ENCODE measurements around the gene MON1B. TPM values are rescaled to one million over a fixed set of nuclear protein-coding genes. Genes with fewer than 3 reads are reported as not detected.
"Not testable (repeated sequence)": the region's sequence is repeated elsewhere in the genome, so short reads cannot be mapped to it uniquely, and the experiment has no call there.

MON1B gene
- 13.7 and 15.7 TPM in 2 replicates for total RNA-seq (2012; rRNA removed)

- H3K4me2 ChIP-seq (ENCODE audit: low read length): peak within 1 kb of the TSS; percentile 92
- peak within 1 kb of the TSS; percentile 95 for H3K4me3 ChIP-seq (ENCODE audit: low read length)
- H3K9ac ChIP-seq (ENCODE audit: low read depth, low read length): peak within 1 kb of the TSS; percentile 94
- no peaks in the 10 kb centered on the region for H3K9me3 ChIP-seq (replicated peaks; ENCODE audit: low read length)
- peaks cover 9% of the 10 kb centered on the region for H3K4me1 ChIP-seq (ENCODE audit: control insufficient read depth, insufficient read depth, low read length)
- H3K36me3 ChIP-seq (ENCODE audit: insufficient read depth, low read length): peaks cover 19% of the 10 kb centered on the region
- H3K27me3 ChIP-seq (ENCODE audit: control insufficient read depth, insufficient read depth, low read length): no peaks in the 10 kb centered on the region
These were observed at the start of gene MON1B for GRCh38 chr16:77190478-77191258. Gene MON1B (plus strand): TSS chr16:77191190. CDS start chr16:77191486, 296 bp downstream.

- Histone ChIP-seq H3K9me3 (replicated peaks; ENCODE audit: low read length) (no peaks in the 10 kb centered on the region), H3K36me3 (ENCODE audit: insufficient read depth, low read length) (no peaks in the 10 kb centered on the region), H3K4me3 (ENCODE audit: low read length) (no peak overlapping the region), H3K9ac (ENCODE audit: low read depth, low read length) (no peak overlapping the region), H3K4me2 (ENCODE audit: low read length) (no peak overlapping the region), H3K27me3 (ENCODE audit: control insufficient read depth, insufficient read depth, low read length) (no peaks in the 10 kb centered on the region), H3K4me1 (ENCODE audit: control insufficient read depth, insufficient read depth, low read length) (no peaks in the 10 kb centered on the region)
These were observed 47.6 kb upstream of the MON1B start for GRCh38 chr16:77143364-77143763.

GRCh38 chr16:77148121-77148520 is 42.9 kb upstream of the MON1B start:
- Histone ChIP-seq H3K9ac (ENCODE audit: low read depth, low read length) (no peak overlapping the region), H3K4me2 (ENCODE audit: low read length) (no peak overlapping the region), H3K4me3 (ENCODE audit: low read length) (no peak overlapping the region), H3K9me3 (replicated peaks; ENCODE audit: low read length) (no peaks in the 10 kb centered on the region), H3K4me1 (ENCODE audit: control insufficient read depth, insufficient read depth, low read length) (no peaks in the 10 kb centered on the region), H3K36me3 (ENCODE audit: insufficient read depth, low read length) (no peaks in the 10 kb centered on the region), H3K27me3 (ENCODE audit: control insufficient read depth, insufficient read depth, low read length) (no peaks in the 10 kb centered on the region)

- H3K27me3 ChIP-seq (ENCODE audit: control insufficient read depth, insufficient read depth, low read length): no peaks in the 10 kb centered on the region
- H3K4me2 ChIP-seq (ENCODE audit: low read length): no peak overlapping the region
- H3K36me3 ChIP-seq (ENCODE audit: insufficient read depth, low read length): no peaks in the 10 kb centered on the region
- H3K9me3 ChIP-seq (replicated peaks; ENCODE audit: low read length): no peaks in the 10 kb centered on the region
- H3K4me1 ChIP-seq (ENCODE audit: control insufficient read depth, insufficient read depth, low read length): no peaks in the 10 kb centered on the region
- no peak overlapping the region for H3K4me3 ChIP-seq (ENCODE audit: low read length)
- no peak overlapping the region for H3K9ac ChIP-seq (ENCODE audit: low read depth, low read length)
These were observed 33.5 kb upstream of the MON1B start for GRCh38 chr16:77157346-77158058.

- no peak overlapping the region for H3K4me2 ChIP-seq (ENCODE audit: low read length)
- no peaks in the 10 kb centered on the region for H3K9me3 ChIP-seq (replicated peaks; ENCODE audit: low read length)
- no peaks in the 10 kb centered on the region for H3K27me3 ChIP-seq (ENCODE audit: control insufficient read depth, insufficient read depth, low read length)
- H3K9ac ChIP-seq (ENCODE audit: low read depth, low read length): no peak overlapping the region
- no peaks in the 10 kb centered on the region for H3K36me3 ChIP-seq (ENCODE audit: insufficient read depth, low read length)
- no peaks in the 10 kb centered on the region for H3K4me1 ChIP-seq (ENCODE audit: control insufficient read depth, insufficient read depth, low read length)
- no peak overlapping the region for H3K4me3 ChIP-seq (ENCODE audit: low read length)
These were observed 32.7 kb upstream of the MON1B start for GRCh38 chr16:77158293-77158692.

GRCh38 chr16:77165006-77165405 is 26.0 kb upstream of the MON1B start:
- H3K36me3 ChIP-seq (ENCODE audit: insufficient read depth, low read length): no peaks in the 10 kb centered on the region
- H3K4me1 ChIP-seq (ENCODE audit: control insufficient read depth, insufficient read depth, low read length): no peaks in the 10 kb centered on the region
- H3K9me3 ChIP-seq (replicated peaks; ENCODE audit: low read length): no peaks in the 10 kb centered on the region
- H3K27me3 ChIP-seq (ENCODE audit: control insufficient read depth, insufficient read depth, low read length): peaks cover 13% of the 10 kb centered on the region
- H3K4me3 ChIP-seq (ENCODE audit: low read length): no peak overlapping the region
- H3K4me2 ChIP-seq (ENCODE audit: low read length): no peak overlapping the region
- H3K9ac ChIP-seq (ENCODE audit: low read depth, low read length): no peak overlapping the region

- H3K36me3 ChIP-seq (ENCODE audit: insufficient read depth, low read length); H3K9me3 ChIP-seq (replicated peaks; ENCODE audit: low read length); H3K4me2 ChIP-seq (ENCODE audit: low read length); H3K4me1 ChIP-seq (ENCODE audit: control insufficient read depth, insufficient read depth, low read length); H3K9ac ChIP-seq (ENCODE audit: low read depth, low read length); H3K4me3 ChIP-seq (ENCODE audit: low read length): not testable (repeated sequence)
- H3K27me3 ChIP-seq (ENCODE audit: control insufficient read depth, insufficient read depth, low read length): peaks cover 17% of the 10 kb centered on the region
These were observed 25.3 kb upstream of the MON1B start for GRCh38 chr16:77165536-77166236.

GRCh38 chr16:77166726-77167125 is 24.3 kb upstream of the MON1B start:
- no peak overlapping the region for H3K4me3 ChIP-seq (ENCODE audit: low read length)
- H3K36me3 ChIP-seq (ENCODE audit: insufficient read depth, low read length): no peaks in the 10 kb centered on the region

GRCh38 chr16:77168901-77169300 is 22.1 kb upstream of the MON1B start:
- Histone ChIP-seq H3K4me2 (ENCODE audit: low read length) (no peak overlapping the region), H3K9ac (ENCODE audit: low read depth, low read length) (no peak overlapping the region), H3K27me3 (ENCODE audit: control insufficient read depth, insufficient read depth, low read length) (peaks cover 20% of the 10 kb centered on the region), H3K9me3 (replicated peaks; ENCODE audit: low read length) (no peaks in the 10 kb centered on the region), H3K4me1 (ENCODE audit: control insufficient read depth, insufficient read depth, low read length) (no peaks in the 10 kb centered on the region), H3K4me3 (ENCODE audit: low read length) (no peak overlapping the region), H3K36me3 (ENCODE audit: insufficient read depth, low read length) (no peaks in the 10 kb centered on the region)

More at GRCh38 chr16:77166726-77167125, 24.3 kb upstream of the MON1B start:
- H3K9me3 ChIP-seq (replicated peaks; ENCODE audit: low read length): no peaks in the 10 kb centered on the region
- H3K27me3 ChIP-seq (ENCODE audit: control insufficient read depth, insufficient read depth, low read length): peaks cover 20% of the 10 kb centered on the region
- no peaks in the 10 kb centered on the region for H3K4me1 ChIP-seq (ENCODE audit: control insufficient read depth, insufficient read depth, low read length)
- H3K4me2 ChIP-seq (ENCODE audit: low read length): no peak overlapping the region
- no peak overlapping the region for H3K9ac ChIP-seq (ENCODE audit: low read depth, low read length)

- H3K27me3 ChIP-seq (ENCODE audit: control insufficient read depth, insufficient read depth, low read length): peaks cover 15% of the 10 kb centered on the region
- no peak overlapping the region for H3K4me2 ChIP-seq (ENCODE audit: low read length)
- no peaks in the 10 kb centered on the region for H3K9me3 ChIP-seq (replicated peaks; ENCODE audit: low read length)
- H3K9ac ChIP-seq (ENCODE audit: low read depth, low read length): no peak overlapping the region
- H3K4me1 ChIP-seq (ENCODE audit: control insufficient read depth, insufficient read depth, low read length): no peaks in the 10 kb centered on the region
- no peak overlapping the region for H3K4me3 ChIP-seq (ENCODE audit: low read length)
- no peaks in the 10 kb centered on the region for H3K36me3 ChIP-seq (ENCODE audit: insufficient read depth, low read length)
These were observed 21.2 kb upstream of the MON1B start for GRCh38 chr16:77169650-77170236.

GRCh38 chr16:77170805-77171204 is 20.2 kb upstream of the MON1B start:
- Histone ChIP-seq H3K4me3 (ENCODE audit: low read length) (no peak overlapping the region), H3K9ac (ENCODE audit: low read depth, low read length) (no peak overlapping the region)

More at GRCh38 chr16:77170805-77171204, 20.2 kb upstream of the MON1B start:
- no peaks in the 10 kb centered on the region for H3K36me3 ChIP-seq (ENCODE audit: insufficient read depth, low read length)
- H3K9me3 ChIP-seq (replicated peaks; ENCODE audit: low read length): no peaks in the 10 kb centered on the region
- H3K4me2 ChIP-seq (ENCODE audit: low read length): no peak overlapping the region
- peaks cover 15% of the 10 kb centered on the region for H3K27me3 ChIP-seq (ENCODE audit: control insufficient read depth, insufficient read depth, low read length)
- no peaks in the 10 kb centered on the region for H3K4me1 ChIP-seq (ENCODE audit: control insufficient read depth, insufficient read depth, low read length)
